ENCODE results near the gene YEATS2.

Gene YEATS2

DNA sequence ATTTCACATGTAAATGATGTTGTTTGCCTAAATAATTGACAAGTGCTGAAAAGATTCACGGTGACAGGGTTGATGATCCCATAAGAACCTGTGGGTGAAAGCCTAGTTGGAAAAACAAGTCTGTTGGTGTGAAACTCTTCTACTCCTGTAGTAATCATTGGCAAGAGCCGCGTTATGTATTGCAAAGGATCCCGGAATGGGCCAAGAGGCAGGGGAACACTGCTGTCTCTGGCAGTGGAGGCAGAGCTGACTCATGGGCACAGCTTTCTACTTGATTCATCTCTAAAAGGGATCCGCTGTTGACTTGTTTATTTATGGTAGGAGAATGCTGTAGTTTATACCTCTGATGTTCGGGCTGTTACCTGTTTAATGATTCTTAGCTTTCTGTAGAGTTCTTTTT lies 64.7 kb downstream of the YEATS2 start:
- DNase-seq: no peak
- H3K27ac ChIP-seq: no peak overlapping the region
- H3K27me3 ChIP-seq (replicated peaks): no peaks in the 10 kb centered on the region
- in situ Hi-C loops (cut with HindIII; ENCODE audit: low pct_ligation_motif_present, low sequenced_read_pairs): no loop called here
- TF ChIP-seq, protein P1, sequence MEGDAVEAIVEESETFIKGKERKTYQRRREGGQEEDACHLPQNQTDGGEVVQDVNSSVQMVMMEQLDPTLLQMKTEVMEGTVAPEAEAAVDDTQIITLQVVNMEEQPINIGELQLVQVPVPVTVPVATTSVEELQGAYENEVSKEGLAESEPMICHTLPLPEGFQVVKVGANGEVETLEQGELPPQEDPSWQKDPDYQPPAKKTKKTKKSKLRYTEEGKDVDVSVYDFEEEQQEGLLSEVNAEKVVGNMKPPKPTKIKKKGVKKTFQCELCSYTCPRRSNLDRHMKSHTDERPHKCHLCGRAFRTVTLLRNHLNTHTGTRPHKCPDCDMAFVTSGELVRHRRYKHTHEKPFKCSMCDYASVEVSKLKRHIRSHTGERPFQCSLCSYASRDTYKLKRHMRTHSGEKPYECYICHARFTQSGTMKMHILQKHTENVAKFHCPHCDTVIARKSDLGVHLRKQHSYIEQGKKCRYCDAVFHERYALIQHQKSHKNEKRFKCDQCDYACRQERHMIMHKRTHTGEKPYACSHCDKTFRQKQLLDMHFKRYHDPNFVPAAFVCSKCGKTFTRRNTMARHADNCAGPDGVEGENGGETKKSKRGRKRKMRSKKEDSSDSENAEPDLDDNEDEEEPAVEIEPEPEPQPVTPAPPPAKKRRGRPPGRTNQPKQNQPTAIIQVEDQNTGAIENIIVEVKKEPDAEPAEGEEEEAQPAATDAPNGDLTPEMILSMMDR (IDR thresholded peaks at IDR 0.05; ENCODE audit: low read depth, low read length, missing control alignments): no peak
- H3K4me3 ChIP-seq (ENCODE audit: low read depth, low read length): no peak overlapping the region
- peaks cover 47% of the 10 kb centered on the region for H3K36me3 ChIP-seq (replicated peaks)

DNA sequence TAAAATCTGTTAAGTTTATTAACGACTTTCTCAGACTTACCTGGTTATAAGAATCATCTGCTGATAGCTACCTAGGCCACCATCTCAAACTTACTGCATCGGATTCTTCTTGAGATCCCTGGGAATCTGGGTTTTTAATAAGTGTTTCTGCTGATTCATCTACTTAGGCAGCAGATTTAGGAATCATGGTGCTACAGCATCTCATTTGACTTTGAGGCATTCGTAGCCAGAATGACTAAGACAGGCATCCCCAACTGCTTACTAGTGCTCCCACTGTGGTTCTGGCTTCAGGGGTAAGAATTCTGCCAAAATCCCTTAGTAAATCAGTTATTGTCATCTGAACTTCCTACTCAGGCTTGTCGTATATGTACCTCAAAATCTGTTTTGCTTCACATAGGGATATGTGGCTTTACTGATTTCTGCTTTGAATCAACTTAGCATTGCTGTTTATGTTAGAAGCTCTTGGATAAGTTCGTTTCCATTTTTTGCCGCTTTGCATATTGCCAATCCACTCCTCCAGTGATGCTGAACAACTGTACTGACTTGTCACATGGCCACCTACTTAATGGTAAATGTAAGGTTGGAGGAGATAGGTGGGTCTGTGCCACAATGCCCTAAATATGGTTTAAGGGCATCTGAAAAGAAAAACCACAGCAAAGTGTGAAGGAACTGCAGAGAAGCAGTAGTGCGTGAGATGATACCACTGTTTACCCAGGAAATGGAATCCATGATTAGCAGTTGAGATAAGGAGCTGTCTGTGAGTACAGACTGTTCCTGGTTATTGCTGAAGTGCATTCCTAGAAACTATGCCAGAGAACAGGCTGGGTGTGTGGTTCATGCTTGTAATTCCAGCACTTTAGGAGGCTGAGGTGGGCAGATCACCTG lies 67.5 kb downstream of the YEATS2 start:
- peak overlapping the region; percentile 74 for H3K27ac ChIP-seq
- H3K27me3 ChIP-seq (replicated peaks): no peaks in the 10 kb centered on the region
- TF ChIP-seq, protein P1 (IDR thresholded peaks at IDR 0.05; ENCODE audit: low read depth, low read length, missing control alignments): no peak
- DNase-seq: peak; percentile 80
- no peak overlapping the region for H3K4me3 ChIP-seq (ENCODE audit: low read depth, low read length)
- in situ Hi-C loops (cut with HindIII; ENCODE audit: low pct_ligation_motif_present, low sequenced_read_pairs): no loop called here
- peaks cover 37% of the 10 kb centered on the region for H3K36me3 ChIP-seq (replicated peaks)

DNA sequence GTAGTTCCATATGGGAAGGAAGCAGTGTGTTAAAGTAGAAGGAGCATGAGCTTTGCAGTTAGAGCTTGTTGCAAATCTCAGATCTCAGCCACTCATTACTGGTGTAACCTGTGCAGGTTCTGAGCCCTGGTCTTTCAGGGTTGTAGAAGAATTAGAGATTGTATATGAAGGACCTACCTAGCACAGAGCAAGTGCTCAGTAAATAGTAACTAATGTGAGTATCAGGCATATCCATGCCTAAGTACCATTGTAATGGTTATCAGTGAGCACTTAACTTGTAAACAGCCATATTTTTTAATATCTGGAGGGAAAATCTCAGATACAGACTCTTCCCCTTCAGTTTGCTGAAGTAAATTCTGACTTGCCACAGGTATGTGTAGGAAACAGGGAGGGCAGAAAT lies 68.5 kb downstream of the YEATS2 start:
- TF ChIP-seq, protein P1 (IDR thresholded peaks at IDR 0.05; ENCODE audit: low read depth, low read length, missing control alignments): no peak
- Histone ChIP-seq H3K27ac (peak overlapping the region; percentile 74), H3K4me3 (ENCODE audit: low read depth, low read length) (no peak overlapping the region), H3K27me3 (replicated peaks) (no peaks in the 10 kb centered on the region), H3K36me3 (replicated peaks) (peaks cover 30% of the 10 kb centered on the region)
- in situ Hi-C loops (cut with HindIII; ENCODE audit: low pct_ligation_motif_present, low sequenced_read_pairs): no loop called here
- DNase-seq: no peak

DNA sequence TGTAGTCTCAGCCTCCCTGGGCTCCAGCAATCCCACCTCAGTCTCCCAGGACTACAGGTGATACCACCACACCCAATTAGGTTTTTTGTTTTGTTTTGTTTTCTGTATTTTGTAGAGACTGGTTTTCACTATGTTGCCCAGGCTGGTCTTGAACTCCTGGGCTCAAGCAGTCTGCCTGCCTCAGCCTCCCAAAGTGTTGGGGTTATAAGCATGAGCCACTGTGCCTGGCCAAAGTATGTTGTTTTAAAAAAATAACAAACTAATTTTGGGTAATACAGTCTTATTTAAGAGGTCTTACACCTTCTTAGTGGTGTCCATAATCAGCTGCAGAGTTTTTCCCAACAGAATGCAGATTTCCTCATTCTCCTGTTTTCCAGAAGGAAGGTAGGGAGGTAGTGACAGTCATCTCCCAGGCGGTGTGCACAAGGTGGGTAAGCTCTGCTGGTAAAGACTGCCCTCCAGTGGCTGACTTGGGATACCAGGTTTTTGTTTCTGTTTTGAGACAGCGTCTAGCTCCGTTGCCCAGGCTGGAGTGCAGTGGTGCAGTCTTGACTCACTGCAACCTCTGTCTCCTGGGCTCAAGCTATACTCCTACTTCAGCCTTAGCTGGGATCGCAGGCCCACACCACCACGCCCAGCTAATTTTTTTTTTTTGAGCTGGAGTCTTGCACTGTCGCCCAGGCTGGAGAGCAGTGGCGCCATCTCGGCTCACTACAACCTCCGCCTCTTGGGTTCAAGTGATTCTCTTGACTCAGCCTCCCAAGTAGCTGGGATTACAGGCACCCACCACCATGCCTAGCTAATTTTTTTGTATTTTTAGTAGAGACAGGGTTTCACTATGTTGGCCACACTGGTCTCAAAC lies 69.4 kb downstream of the YEATS2 start:
- H3K36me3 ChIP-seq (replicated peaks): peaks cover 21% of the 10 kb centered on the region
- H3K27me3 ChIP-seq (replicated peaks): no peaks in the 10 kb centered on the region
- TF ChIP-seq, protein P1 (IDR thresholded peaks at IDR 0.05; ENCODE audit: low read depth, low read length, missing control alignments): peak; percentile 88
- in situ Hi-C loops (cut with HindIII; ENCODE audit: low pct_ligation_motif_present, low sequenced_read_pairs): no loop called here
- no peak overlapping the region for H3K4me3 ChIP-seq (ENCODE audit: low read depth, low read length)
- H3K27ac ChIP-seq: no peak overlapping the region
- DNase-seq: peak; percentile 78

DNA sequence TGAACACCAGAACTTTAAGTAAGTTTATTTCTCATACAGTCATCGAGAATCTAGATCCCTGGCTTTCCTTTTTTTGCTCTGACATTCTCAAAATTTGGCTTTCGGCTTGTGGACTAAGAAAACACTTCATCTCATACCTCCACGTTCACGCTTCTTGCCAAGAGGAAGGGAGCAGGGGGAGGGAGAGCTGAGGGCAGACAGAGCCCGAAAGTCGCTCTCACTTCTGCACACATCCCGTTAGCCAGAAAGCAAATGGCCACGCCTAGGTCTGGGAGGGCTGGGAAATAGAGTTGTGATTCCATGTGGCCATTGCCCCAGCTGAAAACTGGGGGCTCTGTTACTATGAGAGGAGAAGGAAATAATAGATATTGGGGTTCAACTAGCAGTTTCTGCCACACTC lies 70.5 kb downstream of the YEATS2 start:
- H3K27me3 ChIP-seq (replicated peaks): no peaks in the 10 kb centered on the region
- H3K36me3 ChIP-seq (replicated peaks): peaks cover 22% of the 10 kb centered on the region
- H3K27ac ChIP-seq: no peak overlapping the region
- H3K4me3 ChIP-seq (ENCODE audit: low read depth, low read length): no peak overlapping the region
- in situ Hi-C loops (cut with HindIII; ENCODE audit: low pct_ligation_motif_present, low sequenced_read_pairs): no loop called here
- no peak for DNase-seq
- TF ChIP-seq, protein P1 (IDR thresholded peaks at IDR 0.05; ENCODE audit: low read depth, low read length, missing control alignments): no peak
